ENCODE results near the gene CTSD.

CTSD gene

DNA sequence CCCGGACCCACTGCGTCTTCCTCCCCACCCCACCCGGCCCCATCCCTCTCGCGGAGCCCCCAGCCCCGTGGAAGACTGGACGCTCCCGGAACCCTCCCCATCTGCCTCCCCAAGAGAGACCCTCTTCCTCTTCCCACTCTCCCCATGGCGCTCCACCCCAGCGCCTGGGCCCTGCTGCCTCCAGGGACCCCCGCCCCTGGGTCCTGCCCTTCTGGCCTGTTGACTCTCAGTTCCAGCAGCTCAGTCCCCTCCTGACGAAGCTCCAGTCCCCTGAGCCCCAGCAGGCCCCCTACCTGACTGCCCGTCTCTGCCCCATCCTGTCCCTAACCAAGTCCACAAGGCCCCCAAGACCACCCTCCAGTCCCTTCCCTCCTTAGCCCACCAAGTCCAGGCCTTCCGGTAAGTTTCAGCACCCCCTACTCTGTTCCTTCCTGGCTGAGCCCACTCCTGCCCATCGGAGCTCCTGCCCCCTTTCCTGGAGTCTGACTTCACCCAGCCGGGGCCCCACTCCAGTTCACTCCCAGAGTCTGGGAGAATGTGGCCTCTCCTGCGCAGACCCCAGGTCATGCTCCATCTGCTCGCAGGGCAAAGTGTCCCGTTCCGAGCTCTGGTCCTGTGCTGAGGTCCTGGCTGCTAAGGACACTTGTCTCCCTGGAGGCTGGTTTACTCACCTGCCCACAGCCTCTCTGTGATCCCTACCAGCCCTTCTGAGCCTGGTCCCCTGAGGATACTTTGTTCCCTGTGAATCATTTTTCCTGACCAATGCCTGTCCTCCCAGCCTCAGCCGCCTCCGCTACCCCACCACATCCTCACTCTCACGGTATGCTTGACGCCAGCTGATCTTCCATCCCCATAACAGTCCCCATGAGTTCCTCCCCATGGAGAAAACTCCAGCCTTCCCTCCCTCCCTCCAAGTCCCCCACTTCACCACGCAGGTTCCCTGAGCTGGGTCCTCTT, 14.1 kb downstream of the CTSD start:
- Mint-ChIP-seq H3K27me3 (peaks cover 22 to 32% of the 10 kb centered on the region in 2 donors), H3K4me1 (peaks cover 9 to 27% of the 10 kb centered on the region in 2 donors), H3K27ac (no peak overlapping the region), H3K9me3 (peaks cover 5 to 9% of the 10 kb centered on the region in 2 donors), H3K4me3 (no peak overlapping the region), H3K36me3 (peaks cover 11 to 19% of the 10 kb centered on the region in 2 donors)
- DNase-seq (no peak), ATAC-seq (replicated peaks) (no peak)

DNA sequence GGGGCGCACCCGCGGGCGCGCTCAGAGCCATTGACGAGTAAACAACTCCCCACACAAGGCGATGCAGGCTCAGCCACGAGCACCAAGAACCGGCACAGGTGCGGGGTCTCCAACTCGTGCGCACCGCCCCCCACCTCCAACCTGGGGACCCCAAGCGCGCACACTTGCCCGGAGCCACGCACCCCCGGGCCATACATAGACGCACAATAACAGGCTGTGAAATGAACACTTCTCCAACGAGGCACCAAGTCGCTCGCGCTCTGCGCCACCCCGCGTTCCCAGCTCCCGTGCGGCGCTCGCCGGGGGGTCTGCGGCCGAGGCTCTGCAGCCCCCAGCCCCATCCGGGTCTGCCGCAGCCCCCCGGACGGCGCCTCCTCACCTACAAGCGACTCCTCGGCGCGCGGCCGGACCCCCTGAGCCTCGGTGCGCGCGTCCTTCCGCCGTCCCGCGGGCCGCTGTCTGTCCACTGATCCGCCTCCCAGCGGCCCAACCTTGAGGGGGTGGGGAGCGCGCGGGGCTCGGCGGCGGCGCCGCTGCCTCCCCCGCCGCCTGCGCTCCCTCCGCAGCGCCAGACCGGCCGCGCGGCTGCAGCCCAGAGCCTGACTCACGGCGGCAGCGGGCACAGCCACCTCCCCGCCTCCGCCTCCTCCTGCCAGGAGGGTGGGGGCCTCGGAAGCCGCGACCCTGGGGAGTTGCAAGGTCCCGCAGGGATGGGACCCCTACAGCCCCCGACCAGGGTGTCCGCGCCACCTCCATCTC, 14.9 kb downstream of the CTSD start:
- DNase-seq (no peak), ATAC-seq (replicated peaks) (no peak)
- H3K27me3 Mint-ChIP-seq: peaks cover 22 to 32% of the 10 kb centered on the region in 2 donors
- no peak overlapping the region for H3K27ac Mint-ChIP-seq
- H3K9me3 Mint-ChIP-seq: peaks cover 5 to 9% of the 10 kb centered on the region in 2 donors
- peaks cover 6 to 14% of the 10 kb centered on the region in 2 donors for H3K36me3 Mint-ChIP-seq
- peaks cover 9 to 27% of the 10 kb centered on the region in 2 donors for H3K4me1 Mint-ChIP-seq
- no peak overlapping the region for H3K4me3 Mint-ChIP-seq

DNA sequence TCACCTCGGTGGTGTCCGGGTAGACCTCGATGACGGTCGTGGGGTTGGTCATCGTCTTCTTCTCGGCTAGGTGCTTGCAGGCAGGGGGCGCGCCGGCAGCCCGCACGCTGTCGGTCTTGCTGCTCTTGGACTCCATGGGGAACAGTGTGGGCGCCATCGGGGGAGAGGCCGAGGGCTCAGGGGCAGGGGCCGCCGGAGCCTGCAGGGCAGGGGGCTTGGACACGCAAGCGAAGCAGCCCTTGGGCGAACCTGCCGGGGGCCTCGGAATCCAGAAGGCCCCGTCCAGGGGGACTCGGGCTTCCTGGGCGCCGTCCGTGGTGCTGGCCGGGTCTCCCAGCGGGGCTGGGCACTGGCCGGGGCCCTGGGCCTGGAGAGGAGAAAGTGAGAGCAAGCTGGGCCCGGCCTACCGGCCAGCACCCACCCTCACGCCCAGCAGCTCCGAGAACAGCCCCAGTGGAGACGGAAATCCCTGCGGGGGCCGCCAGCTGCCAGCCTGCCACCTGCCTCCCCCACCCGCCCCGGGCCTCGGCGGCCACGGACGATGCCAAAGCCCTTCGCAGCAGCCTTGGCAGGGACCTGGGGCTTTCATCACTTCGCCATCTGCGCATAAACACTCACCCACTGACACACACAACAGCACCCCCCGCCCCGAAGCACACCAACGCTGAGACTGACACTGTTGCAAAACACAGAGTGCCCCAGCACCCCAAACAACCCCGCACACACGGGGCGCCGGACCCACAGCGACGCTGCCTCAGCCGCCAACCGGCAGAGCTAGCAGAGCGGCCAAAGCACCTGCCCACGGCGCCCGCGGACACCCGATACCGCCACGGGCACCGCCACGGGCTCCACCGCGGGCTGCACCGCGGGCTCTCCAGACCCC, 15.7 kb downstream of the CTSD start:
- Mint-ChIP-seq H3K4me3 (no peak overlapping the region), H3K27me3 (peaks cover 22 to 32% of the 10 kb centered on the region in 2 donors), H3K4me1 (peaks cover 9 to 27% of the 10 kb centered on the region in 2 donors), H3K27ac (no peak overlapping the region), H3K36me3 (peaks cover under 1 to 7% of the 10 kb centered on the region in 2 donors), H3K9me3 (peaks cover 5 to 9% of the 10 kb centered on the region in 2 donors)
- DNase-seq (no peak), ATAC-seq (replicated peaks) (no peak)

DNA sequence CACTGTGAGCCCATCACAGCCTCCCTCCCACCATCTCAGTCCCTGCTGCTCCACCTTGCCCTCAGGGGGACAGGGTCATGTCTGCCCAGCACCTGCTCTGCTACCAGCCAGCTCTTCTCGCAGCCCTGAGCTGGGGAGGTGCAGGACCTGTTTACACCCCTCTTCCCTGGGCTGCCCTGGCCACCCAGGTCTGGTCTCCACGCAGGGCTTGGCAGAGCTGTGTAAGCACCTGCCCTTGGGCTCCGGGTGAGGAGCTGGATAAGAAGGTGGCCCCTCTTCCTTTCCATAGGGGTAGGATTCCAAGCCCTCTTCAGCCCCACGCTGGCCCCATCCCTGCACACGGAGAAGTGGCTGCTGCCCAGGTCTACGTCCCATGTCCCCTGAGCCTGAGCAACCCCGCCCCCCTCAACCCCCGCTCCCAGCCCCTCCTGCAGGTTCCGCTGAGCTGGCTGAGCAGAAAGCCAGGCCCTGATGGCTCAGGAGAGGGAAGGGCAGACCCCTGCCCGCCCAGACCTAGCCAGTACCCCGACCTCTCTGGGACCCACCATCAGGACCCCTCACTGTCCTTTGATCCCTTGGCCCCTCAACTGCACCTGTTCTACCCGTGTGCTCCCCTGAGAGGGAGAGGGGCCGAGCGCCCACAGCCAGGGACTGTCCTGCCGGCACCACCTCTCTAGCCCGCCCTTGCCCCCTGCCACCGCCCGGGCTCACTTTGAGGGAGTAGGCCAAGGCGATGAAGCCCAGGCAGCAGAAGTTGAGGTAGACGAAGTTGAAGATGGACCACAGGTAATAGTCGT, 16.6 kb downstream of the CTSD start:
- peaks cover 22 to 32% of the 10 kb centered on the region in 2 donors for H3K27me3 Mint-ChIP-seq
- no peak overlapping the region for H3K4me3 Mint-ChIP-seq
- ATAC-seq (replicated peaks) (no peak), DNase-seq (no peak)
- peaks cover 7 to 27% of the 10 kb centered on the region in 2 donors for H3K4me1 Mint-ChIP-seq
- H3K27ac Mint-ChIP-seq: no peak overlapping the region
- H3K9me3 Mint-ChIP-seq: peaks cover 5 to 9% of the 10 kb centered on the region in 2 donors
- H3K36me3 Mint-ChIP-seq: no peaks in the 10 kb centered on the region

DNA sequence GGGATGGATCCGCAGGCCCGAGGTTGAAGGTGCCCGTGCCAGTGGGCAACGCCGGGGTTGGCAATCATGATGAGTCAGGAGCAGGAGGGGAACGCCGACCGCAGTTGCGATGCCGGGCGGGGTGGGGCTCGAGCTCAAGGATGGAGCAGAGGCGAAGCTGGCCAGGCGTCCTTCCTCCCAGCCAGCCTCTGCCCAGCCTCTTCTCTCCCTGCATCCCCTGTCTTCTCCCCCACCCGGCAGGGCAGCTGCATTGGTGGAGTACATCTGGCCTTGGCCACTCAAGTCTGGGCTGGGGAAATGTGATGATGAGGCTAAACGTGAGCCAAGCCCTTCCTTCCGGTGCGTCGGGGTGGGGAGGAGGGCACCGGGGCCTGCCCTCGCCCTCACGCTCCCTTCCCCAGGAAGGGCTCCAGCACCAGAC, 17.2 kb downstream of the CTSD start:
- Mint-ChIP-seq H3K27ac (no peak overlapping the region), H3K27me3 (peaks cover 22 to 29% of the 10 kb centered on the region in 2 donors), H3K4me3 (no peak overlapping the region), H3K36me3 (no peaks in the 10 kb centered on the region), H3K9me3 (peaks cover 5 to 9% of the 10 kb centered on the region in 2 donors), H3K4me1 (peaks cover 7 to 21% of the 10 kb centered on the region in 2 donors)
- DNase-seq (no peak), ATAC-seq (replicated peaks) (no peak)

DNA sequence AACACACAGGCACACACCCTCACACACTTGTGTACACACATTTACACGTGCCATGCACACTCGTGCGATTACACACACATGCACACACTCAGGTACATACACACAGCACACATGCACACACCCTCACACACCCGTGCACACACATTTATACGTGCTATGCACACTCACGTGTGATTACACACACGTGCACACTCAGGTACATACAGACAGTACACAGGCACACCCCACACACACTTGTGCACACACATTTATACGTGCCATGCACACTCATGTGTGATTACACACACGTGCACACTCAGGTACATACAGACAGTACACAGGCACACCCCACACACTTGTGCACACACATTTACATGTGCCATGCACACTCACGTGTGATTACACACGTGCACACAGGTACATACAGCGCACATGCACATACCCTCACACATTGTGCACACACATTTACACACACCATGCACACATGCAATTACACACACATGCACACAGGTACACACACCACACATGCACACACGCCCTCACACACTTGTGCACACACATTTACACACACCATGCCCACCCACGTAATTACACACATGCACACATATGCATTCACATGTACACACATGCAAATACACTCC, 17.9 kb downstream of the CTSD start:
- Mint-ChIP-seq H3K4me1 (peaks cover 7 to 15% of the 10 kb centered on the region in 2 donors), H3K36me3 (no peaks in the 10 kb centered on the region), H3K27ac (no peak overlapping the region), H3K27me3 (peaks cover 20 to 22% of the 10 kb centered on the region in 2 donors), H3K4me3 (no peak overlapping the region), H3K9me3 (peaks cover 5 to 9% of the 10 kb centered on the region in 2 donors)
- DNase-seq (no peak), ATAC-seq (replicated peaks) (no peak)

DNA sequence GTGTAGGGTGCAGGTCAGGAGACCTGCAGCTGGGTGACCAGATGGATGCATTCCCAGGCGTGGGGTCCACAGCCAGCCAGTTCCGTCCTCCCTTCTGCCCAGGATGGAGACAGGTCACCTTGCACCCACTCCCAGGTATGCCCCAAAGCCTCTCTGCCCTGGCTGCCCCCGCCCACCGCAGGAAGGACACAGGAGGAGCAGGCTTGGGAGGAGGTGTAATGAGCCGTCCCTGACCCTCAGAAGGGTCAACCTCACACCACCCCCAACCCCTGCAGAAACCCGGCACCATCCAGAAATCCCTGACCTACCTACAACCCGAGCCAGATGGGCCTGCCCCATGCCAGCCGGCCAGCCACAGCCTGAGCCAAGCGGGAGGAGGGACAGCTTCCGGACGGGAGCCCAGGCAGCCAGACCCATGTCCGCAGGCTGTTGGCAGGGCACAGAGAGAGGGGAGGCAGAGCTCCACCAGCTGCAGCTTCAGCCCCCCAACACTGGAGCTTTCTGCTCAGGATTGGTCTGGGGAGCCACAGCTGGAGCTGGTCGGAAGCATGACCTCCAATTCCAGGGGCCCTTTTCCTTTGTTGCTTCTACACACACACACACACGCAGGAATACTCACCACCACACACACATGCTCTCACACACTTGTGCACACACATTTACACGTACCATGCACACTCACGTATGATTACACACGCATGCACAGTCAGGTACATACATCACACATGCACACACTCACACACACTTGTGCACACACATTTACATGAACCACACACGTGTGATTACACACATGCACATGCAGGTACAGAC, 18.6 kb downstream of the CTSD start:
- Mint-ChIP-seq H3K4me3 (no peak overlapping the region), H3K9me3 (peaks cover 5 to 9% of the 10 kb centered on the region in 2 donors), H3K36me3 (no peaks in the 10 kb centered on the region), H3K27me3 (peaks cover 13 to 15% of the 10 kb centered on the region in 2 donors), H3K27ac (no peak overlapping the region), H3K4me1 (peaks cover 5 to 8% of the 10 kb centered on the region in 2 donors)
- DNase-seq (no peak), ATAC-seq (replicated peaks) (no peak)

DNA sequence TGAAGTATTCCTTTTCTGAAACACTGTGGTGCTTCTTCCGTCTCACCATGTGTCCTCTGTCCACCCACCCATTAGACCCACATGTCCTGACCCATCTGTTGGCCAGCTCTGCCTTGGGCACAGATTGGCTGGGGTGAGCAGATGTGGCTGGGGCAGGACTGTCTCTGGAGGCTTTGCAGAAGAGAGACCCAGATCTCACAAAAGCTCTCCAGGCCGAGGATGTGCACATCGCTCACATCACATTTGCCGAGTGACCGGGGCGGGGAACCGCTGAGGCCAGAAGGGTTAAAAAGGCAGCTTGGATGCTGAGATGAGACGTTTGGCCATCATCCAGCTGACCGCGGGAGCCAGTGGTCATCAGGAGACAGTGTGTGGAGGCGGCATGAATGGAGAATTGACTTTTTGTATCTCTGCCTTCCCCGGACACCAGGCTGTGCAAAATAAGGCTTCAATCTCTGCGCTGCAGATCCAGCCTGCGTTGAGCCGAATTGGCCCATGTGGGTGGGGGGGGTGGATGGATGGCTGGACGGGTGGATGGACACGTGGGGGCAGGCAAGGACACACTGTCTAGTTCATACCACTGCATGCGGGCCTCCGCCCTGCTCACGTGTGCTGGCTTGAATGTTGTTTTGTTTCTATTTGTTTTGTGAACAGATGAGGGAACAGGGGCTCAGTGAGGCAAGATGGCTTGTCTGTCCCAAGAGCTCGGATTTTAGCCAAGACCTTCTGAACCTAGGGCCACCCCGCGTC, 19.4 kb downstream of the CTSD start:
- H3K27ac Mint-ChIP-seq: no peak overlapping the region
- H3K4me1 Mint-ChIP-seq: peaks cover 0 to under 1% of the 10 kb centered on the region in 2 donors
- H3K9me3 Mint-ChIP-seq: peaks cover 5 to 9% of the 10 kb centered on the region in 2 donors
- no peak overlapping the region for H3K4me3 Mint-ChIP-seq
- no peaks in the 10 kb centered on the region for H3K36me3 Mint-ChIP-seq
- DNase-seq (no peak), ATAC-seq (replicated peaks) (no peak)
- peaks cover 10 to 13% of the 10 kb centered on the region in 2 donors for H3K27me3 Mint-ChIP-seq

DNA sequence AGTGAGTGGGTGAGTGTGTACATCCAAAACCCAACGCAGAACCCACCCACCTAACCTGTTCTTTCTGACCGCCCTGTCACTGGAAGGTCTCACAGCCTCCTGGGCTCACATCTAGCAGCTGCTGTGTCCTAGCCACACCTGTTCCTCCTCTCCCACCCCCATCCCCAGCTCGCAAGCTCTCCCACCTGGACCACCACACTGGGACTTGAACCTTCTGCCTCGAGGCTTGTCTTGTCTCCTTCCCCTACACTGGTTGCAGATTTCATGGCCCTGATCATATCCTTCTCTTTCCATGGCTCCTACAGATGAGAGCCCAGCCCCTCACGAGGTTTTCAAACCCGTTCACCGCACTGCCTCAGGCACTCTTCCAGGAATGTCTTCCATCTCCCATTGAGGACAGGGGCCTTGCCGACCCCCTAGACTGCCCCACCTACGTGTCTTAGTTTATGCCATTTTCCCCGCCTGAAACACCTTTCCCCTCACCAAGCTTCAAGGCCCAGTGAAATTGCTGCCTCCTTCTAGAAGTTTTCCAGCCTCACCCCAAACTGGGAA, 20.1 kb downstream of the CTSD start:
- ATAC-seq (replicated peaks): no peak
- peaks cover 13 to 17% of the 10 kb centered on the region in 2 donors for H3K27me3 Mint-ChIP-seq
- no peak for DNase-seq
- H3K4me3 Mint-ChIP-seq: no peak overlapping the region
- peaks cover 5 to 9% of the 10 kb centered on the region in 2 donors for H3K9me3 Mint-ChIP-seq
- H3K36me3 Mint-ChIP-seq: no peaks in the 10 kb centered on the region
- no peaks in the 10 kb centered on the region for H3K4me1 Mint-ChIP-seq
- no peak overlapping the region for H3K27ac Mint-ChIP-seq

DNA sequence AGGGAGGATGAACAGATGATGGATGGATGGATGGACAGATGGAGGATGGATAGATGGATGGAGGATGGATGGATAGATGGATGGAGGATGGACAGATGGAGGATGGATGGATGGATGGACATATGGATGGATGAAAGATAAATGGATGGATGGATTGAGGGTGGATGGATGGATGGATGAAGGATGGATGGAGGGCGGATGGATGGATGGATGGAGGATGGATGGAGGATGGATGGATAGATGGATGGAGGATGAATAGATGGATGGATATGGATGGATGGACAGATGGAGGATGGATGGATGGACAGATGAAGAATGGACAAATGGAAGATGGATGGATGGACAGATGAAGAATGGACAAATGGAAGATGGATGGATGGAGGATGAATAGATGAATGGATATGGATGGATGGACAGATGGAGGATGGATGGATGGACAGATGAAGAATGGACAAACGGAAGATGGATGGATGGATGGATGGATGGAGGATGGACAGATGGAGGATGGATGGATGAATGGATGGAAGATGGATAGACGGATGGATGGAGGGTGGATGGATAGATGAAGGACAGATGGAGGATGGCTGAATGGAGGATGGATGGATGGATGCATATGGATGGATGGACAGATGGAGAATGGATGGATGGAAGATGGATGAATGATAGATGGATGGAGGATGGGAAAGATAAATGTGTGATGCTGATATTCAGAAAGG, 20.7 kb downstream of the CTSD start:
- ATAC-seq (replicated peaks) (no peak), DNase-seq (no peak)
- no peak overlapping the region for H3K27ac Mint-ChIP-seq
- H3K4me1 Mint-ChIP-seq: no peaks in the 10 kb centered on the region
- H3K9me3 Mint-ChIP-seq: peaks cover 8 to 9% of the 10 kb centered on the region in 2 donors
- peaks cover 17 to 19% of the 10 kb centered on the region in 2 donors for H3K27me3 Mint-ChIP-seq
- H3K36me3 Mint-ChIP-seq: peaks cover 0 to under 1% of the 10 kb centered on the region in 2 donors
- H3K4me3 Mint-ChIP-seq: no peak overlapping the region

DNA sequence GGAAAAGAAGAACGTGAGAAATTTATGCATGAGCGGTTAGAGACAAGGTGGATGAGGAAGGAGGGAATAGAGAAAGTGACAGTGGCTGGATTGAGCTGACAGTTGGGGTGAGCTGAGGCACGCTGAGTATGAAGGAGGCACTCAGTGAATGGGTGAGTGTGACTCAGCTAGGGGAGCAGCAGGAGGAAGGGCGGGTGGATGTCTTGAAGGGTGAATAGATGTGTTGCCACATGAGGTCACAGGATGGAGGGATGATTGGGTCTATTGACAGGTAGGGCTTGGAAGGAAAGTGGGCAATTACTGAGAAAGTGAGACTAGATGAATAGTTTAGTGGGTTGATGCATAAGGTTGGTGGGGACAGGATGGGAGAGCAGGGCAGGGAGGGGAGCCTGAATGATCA, 21.4 kb downstream of the CTSD start:
- H3K4me3 Mint-ChIP-seq: no peak overlapping the region
- no peaks in the 10 kb centered on the region for H3K4me1 Mint-ChIP-seq
- H3K9me3 Mint-ChIP-seq: peaks cover 12 to 13% of the 10 kb centered on the region in 2 donors
- H3K27me3 Mint-ChIP-seq: peaks cover 20 to 23% of the 10 kb centered on the region in 2 donors
- DNase-seq (no peak), ATAC-seq (replicated peaks) (no peak)
- peaks cover 0 to 2% of the 10 kb centered on the region in 2 donors for H3K36me3 Mint-ChIP-seq
- H3K27ac Mint-ChIP-seq: no peak overlapping the region
